Measurements from ENCODE around the gene OR14J1.
"Not testable (repeated sequence)": the region's sequence is repeated elsewhere in the genome, so short reads cannot be mapped to it uniquely, and the experiment has no call there.

OR14J1 gene, protein sequence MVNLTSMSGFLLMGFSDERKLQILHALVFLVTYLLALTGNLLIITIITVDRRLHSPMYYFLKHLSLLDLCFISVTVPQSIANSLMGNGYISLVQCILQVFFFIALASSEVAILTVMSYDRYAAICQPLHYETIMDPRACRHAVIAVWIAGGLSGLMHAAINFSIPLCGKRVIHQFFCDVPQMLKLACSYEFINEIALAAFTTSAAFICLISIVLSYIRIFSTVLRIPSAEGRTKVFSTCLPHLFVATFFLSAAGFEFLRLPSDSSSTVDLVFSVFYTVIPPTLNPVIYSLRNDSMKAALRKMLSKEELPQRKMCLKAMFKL
- 0 reads per million in 9 experiments for total RNA-seq

DNA sequence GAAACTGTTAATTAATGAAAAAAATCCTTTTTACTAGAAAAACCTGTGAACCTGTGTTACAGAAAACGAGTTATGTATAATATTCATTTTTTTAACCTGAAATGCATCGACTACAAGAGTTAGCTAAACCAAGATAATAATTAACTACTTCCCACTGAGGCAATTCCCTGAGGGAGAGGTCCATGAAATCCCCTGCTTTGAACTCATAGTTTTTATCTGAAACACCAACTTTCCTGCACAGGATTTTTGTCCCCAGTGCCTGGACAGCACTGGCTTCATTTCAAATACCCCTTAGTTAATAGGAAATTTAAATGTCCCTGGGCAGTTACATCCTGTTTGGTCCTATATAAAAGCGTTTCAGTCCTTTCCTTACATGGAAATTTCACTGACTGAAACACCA, at the start of gene OR14J1:
Gene OR14J1, plus strand, starts transcription at position 386 of the 400 bp plus-strand sequence. CDS start 4,989 bp downstream, outside the sequence.
- H3K27ac Mint-ChIP-seq, result no peak within 1 kb of the TSS
- ATAC-seq (replicated peaks) (no peak), DNase-seq (no peak)
- H3K4me3 Mint-ChIP-seq, result no peak within 1 kb of the TSS
- peaks cover 26 to 27% of the 10 kb centered on the region in 2 donors for H3K27me3 Mint-ChIP-seq
- H3K4me1 Mint-ChIP-seq (ENCODE audit: low read depth in 2 of 2), result no peaks in the 10 kb centered on the region
- no peaks in the 10 kb centered on the region for H3K9me3 Mint-ChIP-seq
- H3K36me3 Mint-ChIP-seq (ENCODE audit: insufficient read depth), result no peaks in the 10 kb centered on the region

DNA sequence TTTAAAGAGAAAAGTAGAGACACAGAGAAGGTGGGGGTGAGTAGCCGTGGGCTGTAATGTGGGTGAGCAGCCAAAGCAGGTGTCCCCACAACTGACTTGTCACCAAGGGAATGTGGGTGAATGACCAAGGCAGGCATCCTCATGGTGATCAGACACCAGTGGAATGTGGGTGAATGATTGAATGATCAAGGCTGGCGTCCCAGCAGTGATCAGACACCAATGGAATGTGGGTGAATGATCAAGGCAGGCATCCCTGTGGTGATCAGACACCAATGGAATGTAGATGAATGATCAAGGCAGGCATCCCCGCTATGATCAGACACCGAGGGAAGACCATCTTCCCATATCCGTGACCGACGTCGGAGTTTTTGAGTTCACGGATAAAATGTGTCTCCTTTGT, 49.8 kb upstream of the OR14J1 start:
- Mint-ChIP-seq H3K4me1 (ENCODE audit: low read depth in 2 of 2) (no peaks in the 10 kb centered on the region), H3K36me3 (ENCODE audit: insufficient read depth) (no peaks in the 10 kb centered on the region), H3K4me3 (no peak overlapping the region), H3K9me3 (peaks cover 6 to 16% of the 10 kb centered on the region in 2 donors), H3K27ac (no peak overlapping the region), H3K27me3 (peaks cover 57 to 58% of the 10 kb centered on the region in 2 donors)
- no peak for DNase-seq
- ATAC-seq (replicated peaks), result no peak

DNA sequence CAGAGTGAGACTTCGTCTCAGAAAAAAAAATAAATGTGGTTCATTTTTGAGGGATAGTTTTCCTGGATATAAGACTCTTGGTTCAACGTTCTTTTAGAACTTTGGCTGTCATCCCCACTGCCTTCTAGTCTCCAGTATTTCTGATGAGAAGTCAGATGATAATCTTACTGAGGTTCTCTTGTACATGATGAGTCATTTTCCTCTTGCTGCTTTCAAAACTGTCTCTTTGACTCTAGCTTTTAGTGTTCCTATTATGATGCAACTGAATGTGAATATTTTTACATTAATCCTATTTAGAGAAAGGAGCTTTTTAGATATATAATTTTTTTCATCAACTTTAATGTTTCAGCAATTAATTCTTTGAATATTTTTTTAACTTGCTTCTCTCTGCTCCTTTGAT, 46.0 kb upstream of the OR14J1 start:
- ATAC-seq (replicated peaks), result no peak
- Mint-ChIP-seq H3K36me3 (ENCODE audit: insufficient read depth) (no peaks in the 10 kb centered on the region), H3K4me3 (no peak overlapping the region), H3K9me3 (peaks cover 6 to 14% of the 10 kb centered on the region in 2 donors), H3K27me3 (peaks cover 20 to 27% of the 10 kb centered on the region in 2 donors), H3K4me1 (ENCODE audit: low read depth in 2 of 2) (no peaks in the 10 kb centered on the region), H3K27ac (no peak overlapping the region)
- DNase-seq, result no peak

DNA sequence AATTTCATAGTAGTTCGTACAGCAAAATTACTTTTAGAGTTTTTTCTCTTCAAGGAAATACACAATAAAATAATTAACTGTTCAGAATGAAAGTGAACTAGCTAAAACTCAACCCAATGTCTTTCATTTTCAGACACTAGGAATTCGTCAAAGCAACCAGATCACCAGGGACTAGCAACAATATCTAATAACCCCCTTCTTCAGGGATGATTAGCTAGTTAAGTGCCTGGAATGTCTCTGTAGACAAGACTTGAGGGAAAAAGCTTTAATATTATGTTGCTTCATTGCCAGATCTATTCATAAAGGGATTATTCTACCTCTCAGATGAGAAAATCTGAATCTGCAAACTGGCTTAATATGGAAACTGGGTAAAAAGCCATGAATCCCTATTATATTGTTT, 41.8 kb upstream of the OR14J1 start:
- no peaks in the 10 kb centered on the region for H3K9me3 Mint-ChIP-seq
- no peak overlapping the region for H3K4me3 Mint-ChIP-seq
- no peaks in the 10 kb centered on the region for H3K36me3 Mint-ChIP-seq (ENCODE audit: insufficient read depth)
- no peak for ATAC-seq (replicated peaks)
- H3K27ac Mint-ChIP-seq, result no peak overlapping the region
- H3K27me3 Mint-ChIP-seq, result peaks cover 18 to 31% of the 10 kb centered on the region in 2 donors
- H3K4me1 Mint-ChIP-seq (ENCODE audit: low read depth in 2 of 2), result no peaks in the 10 kb centered on the region
- DNase-seq, result no peak

DNA sequence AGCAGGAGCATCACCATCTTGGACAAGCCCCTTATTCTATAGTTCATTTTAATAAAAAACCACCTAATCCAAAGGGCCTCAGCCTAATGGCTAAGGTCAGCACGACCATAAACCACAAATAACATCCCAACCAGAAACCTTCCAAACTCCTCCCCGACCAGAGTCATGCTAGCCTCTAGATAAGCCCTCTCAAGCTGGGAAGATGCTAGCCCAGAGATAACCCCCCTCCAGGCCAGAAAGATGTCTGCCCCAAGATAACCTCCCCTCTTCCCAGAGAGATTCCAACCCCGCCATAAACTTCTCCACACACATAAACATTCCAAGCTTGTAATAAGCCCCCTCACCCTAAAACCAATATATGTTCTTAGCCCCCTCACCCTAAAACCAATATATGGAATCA, 38.5 kb upstream of the OR14J1 start:
- no peak overlapping the region for H3K27ac Mint-ChIP-seq
- H3K27me3 Mint-ChIP-seq, result peaks cover 26 to 43% of the 10 kb centered on the region in 2 donors
- DNase-seq (no peak), ATAC-seq (replicated peaks) (no peak)
- no peak overlapping the region for H3K4me3 Mint-ChIP-seq
- no peaks in the 10 kb centered on the region for H3K36me3 Mint-ChIP-seq (ENCODE audit: insufficient read depth)
- no peaks in the 10 kb centered on the region for H3K9me3 Mint-ChIP-seq
- no peaks in the 10 kb centered on the region for H3K4me1 Mint-ChIP-seq (ENCODE audit: low read depth in 2 of 2)

DNA sequence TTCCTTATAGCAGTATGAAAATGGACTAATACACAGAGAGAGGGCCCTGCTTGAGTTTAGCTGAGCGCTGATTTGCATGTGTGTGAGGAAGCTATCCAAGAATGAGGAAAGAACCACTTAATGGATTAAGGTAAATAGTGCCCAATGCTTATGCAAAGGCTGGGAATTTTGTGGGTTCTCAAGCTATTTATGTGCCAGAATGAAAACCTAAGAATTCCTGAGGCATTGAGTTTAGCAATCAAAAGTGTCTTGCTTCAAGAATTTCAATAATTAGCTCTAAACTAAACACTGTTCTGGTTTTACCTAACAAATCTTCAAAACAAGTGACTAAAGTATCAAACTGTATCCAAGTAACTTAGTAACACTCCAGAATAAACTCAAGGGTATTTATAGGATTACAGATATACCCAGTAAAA, 7.0 kb upstream of the OR14J1 start:
- Mint-ChIP-seq H3K4me3 (no peak overlapping the region), H3K36me3 (ENCODE audit: insufficient read depth) (no peaks in the 10 kb centered on the region)
- DNase-seq, result no peak

DNA sequence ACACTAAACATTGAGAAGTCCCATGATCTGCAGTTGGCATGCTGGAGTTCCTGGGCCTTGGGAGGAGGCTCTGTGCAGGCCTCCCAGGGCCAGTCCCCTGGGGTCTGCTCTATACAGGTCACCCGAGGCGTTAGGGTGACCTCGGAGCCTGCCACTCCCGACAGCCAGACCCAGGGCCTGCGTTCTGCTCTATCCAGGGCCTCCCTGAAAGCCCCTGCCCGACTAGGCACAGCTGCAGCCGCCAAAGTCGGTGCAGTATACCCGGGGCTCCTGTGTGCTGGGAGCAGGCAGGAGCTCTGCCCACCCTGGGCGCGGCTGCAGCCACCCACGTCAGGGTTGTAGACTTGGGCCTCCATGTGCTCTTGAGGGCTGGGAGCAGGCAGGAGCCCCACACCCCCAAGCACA, 6.3 kb upstream of the OR14J1 start:
- Mint-ChIP-seq H3K36me3 (ENCODE audit: insufficient read depth) (no peaks in the 10 kb centered on the region), H3K9me3 (no peaks in the 10 kb centered on the region), H3K27me3 (peaks cover 30 to 44% of the 10 kb centered on the region in 2 donors), H3K4me3 (no peak overlapping the region), H3K4me1 (ENCODE audit: low read depth in 2 of 2) (no peaks in the 10 kb centered on the region), H3K27ac (no peak overlapping the region)
- DNase-seq, result no peak
- ATAC-seq (replicated peaks), result no peak

More for the DNA sequence above, 7.0 kb upstream of the OR14J1 start:
- ATAC-seq (replicated peaks), result no peak
- no peaks in the 10 kb centered on the region for H3K9me3 Mint-ChIP-seq
- peaks cover 30 to 48% of the 10 kb centered on the region in 2 donors for H3K27me3 Mint-ChIP-seq
- H3K4me1 Mint-ChIP-seq (ENCODE audit: low read depth in 2 of 2), result no peaks in the 10 kb centered on the region
- H3K27ac Mint-ChIP-seq, result no peak overlapping the region

DNA sequence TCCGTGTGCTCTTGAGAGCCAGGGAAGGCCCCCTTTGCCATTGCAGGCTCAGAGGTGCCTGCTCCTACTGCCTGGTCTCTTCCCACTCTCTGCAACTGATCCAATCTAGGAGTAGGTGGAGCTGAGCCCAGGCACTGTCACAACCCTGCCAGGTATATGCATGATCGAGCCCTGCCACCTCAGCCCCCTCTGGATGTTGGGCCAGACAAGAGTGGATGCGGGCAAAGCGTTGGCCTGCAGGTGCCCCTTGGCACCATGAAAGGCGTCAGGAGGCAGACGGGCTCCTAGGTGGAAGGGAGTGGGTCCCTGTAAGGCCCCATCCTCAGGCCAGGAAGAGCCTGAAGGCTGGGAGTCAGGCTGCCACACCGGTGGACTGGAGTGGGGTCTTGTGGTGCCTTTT, 5.9 kb upstream of the OR14J1 start:
- Mint-ChIP-seq H3K9me3 (no peaks in the 10 kb centered on the region), H3K27me3 (peaks cover 28 to 39% of the 10 kb centered on the region in 2 donors), H3K36me3 (ENCODE audit: insufficient read depth) (no peaks in the 10 kb centered on the region), H3K4me3 (no peak overlapping the region), H3K27ac (no peak overlapping the region), H3K4me1 (ENCODE audit: low read depth in 2 of 2) (no peaks in the 10 kb centered on the region)
- DNase-seq (no peak), ATAC-seq (replicated peaks) (no peak)

DNA sequence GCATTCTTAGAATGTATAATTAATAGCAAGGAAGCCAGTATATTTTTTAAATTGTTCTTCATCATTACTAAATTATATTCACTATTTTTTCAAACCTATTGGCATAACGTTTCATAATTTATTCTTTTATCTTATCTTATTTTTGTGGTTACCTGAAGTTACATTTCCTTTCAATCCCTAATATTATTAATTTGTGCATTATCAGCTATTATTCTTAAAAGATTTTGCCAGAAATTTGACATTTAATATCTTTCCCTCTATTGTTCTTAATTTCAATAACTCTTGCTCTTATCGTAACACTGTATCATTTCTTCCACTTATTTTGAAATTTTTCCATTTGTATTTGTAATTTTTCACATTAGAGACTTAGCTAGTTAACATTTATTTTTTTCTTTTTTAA, 18.4 kb downstream of the OR14J1 start:
- H3K36me3 Mint-ChIP-seq (ENCODE audit: insufficient read depth), result no peaks in the 10 kb centered on the region
- ATAC-seq (replicated peaks), result no peak
- H3K4me3 Mint-ChIP-seq, result no peak overlapping the region
- no peak for DNase-seq
- no peaks in the 10 kb centered on the region for H3K9me3 Mint-ChIP-seq
- H3K4me1 Mint-ChIP-seq (ENCODE audit: low read depth in 2 of 2), result no peaks in the 10 kb centered on the region
- H3K27me3 Mint-ChIP-seq, result peaks cover 21 to 25% of the 10 kb centered on the region in 2 donors
- H3K27ac Mint-ChIP-seq, result no peak overlapping the region

DNA sequence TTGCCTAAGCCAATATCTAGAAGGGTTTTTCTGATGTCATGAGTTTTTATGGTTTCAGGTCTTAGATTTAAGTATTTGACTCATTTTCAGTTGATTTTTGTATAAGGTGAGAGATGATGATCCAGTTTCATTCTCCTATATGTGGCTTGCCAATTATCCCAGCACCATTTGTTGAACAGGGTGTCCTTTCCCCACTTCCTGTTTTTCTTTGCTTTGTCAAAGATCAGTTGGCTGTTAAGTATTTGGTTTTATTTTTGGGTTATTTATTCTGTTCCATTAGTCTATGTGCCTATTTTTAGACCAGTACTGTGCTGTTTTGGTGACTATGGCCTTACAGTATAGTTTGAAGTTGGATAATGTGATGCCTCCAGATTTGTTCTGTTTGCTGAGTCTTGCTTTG, 21.8 kb downstream of the OR14J1 start:
- not testable (repeated sequence) for H3K27ac Mint-ChIP-seq; DNase-seq; H3K36me3 Mint-ChIP-seq (ENCODE audit: insufficient read depth); H3K9me3 Mint-ChIP-seq; H3K4me1 Mint-ChIP-seq (ENCODE audit: low read depth in 2 of 2); ATAC-seq (replicated peaks); H3K4me3 Mint-ChIP-seq
- H3K27me3 Mint-ChIP-seq, result peaks cover 31 to 37% of the 10 kb centered on the region in 2 donors

DNA sequence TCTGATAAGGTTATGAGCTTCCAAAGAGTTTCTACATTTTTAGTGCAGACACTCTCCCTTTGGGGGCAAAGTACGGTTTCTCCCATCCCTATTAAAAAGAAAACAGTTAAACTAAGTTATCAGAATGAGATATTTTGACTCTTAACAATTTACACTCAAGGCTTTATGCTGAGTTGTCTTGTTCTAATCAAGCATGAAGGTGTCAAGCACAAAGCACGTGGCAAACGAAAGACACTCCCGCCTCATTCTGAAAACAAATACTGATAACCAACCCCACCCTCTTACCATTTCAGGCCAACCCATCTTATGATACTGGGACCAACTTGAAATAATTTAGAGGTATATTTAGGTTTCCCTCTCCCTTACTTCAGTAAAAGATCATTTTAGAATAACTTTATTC, 24.3 kb downstream of the OR14J1 start:
- no peaks in the 10 kb centered on the region for H3K4me1 Mint-ChIP-seq (ENCODE audit: low read depth in 2 of 2)
- no peak overlapping the region for H3K4me3 Mint-ChIP-seq
- ATAC-seq (replicated peaks) (no peak), DNase-seq (no peak)
- no peaks in the 10 kb centered on the region for H3K36me3 Mint-ChIP-seq (ENCODE audit: insufficient read depth)
- H3K9me3 Mint-ChIP-seq, result no peaks in the 10 kb centered on the region
- peaks cover 33 to 46% of the 10 kb centered on the region in 2 donors for H3K27me3 Mint-ChIP-seq
- H3K27ac Mint-ChIP-seq, result no peak overlapping the region

DNA sequence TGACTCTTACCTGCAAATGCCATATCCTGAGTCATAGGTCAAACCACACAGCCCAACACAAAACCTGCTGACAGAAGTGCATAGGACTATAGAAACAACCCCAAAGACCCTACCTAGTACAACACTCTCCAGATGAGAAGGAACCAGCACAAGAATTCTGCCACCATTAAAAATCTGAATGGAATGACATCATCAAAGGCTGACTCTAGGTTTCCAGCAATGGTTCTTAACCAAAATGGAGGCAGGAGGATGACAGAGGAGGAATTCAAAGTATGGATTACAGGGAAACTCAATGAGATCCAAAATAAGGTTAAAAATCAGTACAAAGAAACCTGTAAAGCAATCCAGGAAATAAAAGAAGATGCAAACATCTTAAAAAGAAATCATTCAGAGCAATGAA, 31.2 kb downstream of the OR14J1 start:
- no peaks in the 10 kb centered on the region for H3K9me3 Mint-ChIP-seq

DNA sequence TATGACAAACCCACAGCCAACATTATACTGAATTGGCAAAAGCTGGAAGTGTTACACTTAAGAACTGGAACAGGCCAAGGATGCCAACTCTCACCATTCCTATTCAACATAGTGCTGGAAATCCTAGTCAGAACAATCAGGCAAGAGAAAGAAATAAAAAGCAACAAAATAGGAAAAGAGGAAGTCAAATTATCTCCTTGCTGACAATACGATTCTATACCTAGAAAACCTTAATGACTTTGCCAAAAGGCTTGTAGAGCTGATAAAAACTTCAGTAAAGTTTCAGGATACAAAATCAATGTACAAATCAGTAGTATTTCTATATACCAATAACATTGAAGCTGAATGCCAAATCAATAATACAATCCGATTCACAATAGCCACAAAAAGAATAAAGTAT, 34.8 kb downstream of the OR14J1 start:
- ATAC-seq (replicated peaks), result no peak
- Mint-ChIP-seq H3K27ac (no peak overlapping the region), H3K4me3 (no peak overlapping the region), H3K9me3 (no peaks in the 10 kb centered on the region), H3K36me3 (ENCODE audit: insufficient read depth) (no peaks in the 10 kb centered on the region), H3K4me1 (ENCODE audit: low read depth in 2 of 2) (no peaks in the 10 kb centered on the region), H3K27me3 (peaks cover 32 to 58% of the 10 kb centered on the region in 2 donors)
- no peak for DNase-seq

More for the DNA sequence above, 31.2 kb downstream of the OR14J1 start:
- no peak for ATAC-seq (replicated peaks)
- no peak for DNase-seq
- Mint-ChIP-seq H3K27ac (no peak overlapping the region), H3K4me3 (no peak overlapping the region), H3K4me1 (ENCODE audit: low read depth in 2 of 2) (no peaks in the 10 kb centered on the region), H3K27me3 (peaks cover 46 to 64% of the 10 kb centered on the region in 2 donors), H3K36me3 (ENCODE audit: insufficient read depth) (no peaks in the 10 kb centered on the region)

DNA sequence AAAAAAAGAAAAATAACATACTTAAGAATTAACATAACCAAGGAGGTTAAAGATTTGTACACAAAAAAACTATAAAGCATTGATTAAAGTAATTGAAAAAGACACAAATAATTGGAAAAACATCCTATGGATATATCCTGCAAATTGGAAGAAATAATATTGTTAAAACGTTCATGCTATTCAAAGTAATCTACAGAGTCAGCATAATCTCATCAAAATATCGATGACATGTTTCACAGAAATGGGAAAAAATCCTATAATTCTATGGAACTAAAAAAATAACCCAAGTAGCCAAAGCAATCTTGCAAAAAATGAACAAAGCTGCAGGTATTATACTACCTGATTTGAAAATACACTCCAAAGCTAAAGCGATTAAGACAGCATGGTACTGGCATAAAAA, 43.9 kb downstream of the OR14J1 start:
- Mint-ChIP-seq H3K4me1 (ENCODE audit: low read depth in 2 of 2) (no peaks in the 10 kb centered on the region), H3K9me3 (peaks cover 0 to 2% of the 10 kb centered on the region in 2 donors), H3K36me3 (ENCODE audit: insufficient read depth) (no peaks in the 10 kb centered on the region), H3K4me3 (no peak overlapping the region), H3K27ac (no peak overlapping the region), H3K27me3 (peaks cover 24 to 30% of the 10 kb centered on the region in 2 donors)
- DNase-seq (no peak), ATAC-seq (replicated peaks) (no peak)

Data from effector memory CD8-positive, alpha-beta T cell (primary cell).